Metanephros (tissue), 2 donors: ENCODE measurements around the gene C15orf62. TPM values are rescaled to one million over a fixed set of nuclear protein-coding genes. Genes with fewer than 3 reads are reported as not detected.

Source experiments
- small RNA-seq: library from RNA; depleted of rRNA; stranded (forward); fragments of <200 nt; gene quantifications from one replicate; pipeline ENCODE3, GENCODE V24; 2014; ENCODE audit warnings: low replicate concordance
- total RNA-seq: library from RNA; depleted of rRNA; stranded (reverse); fragments of >200 nt; gene quantifications from one replicate; pipeline ENCODE4 v1.2.3, GENCODE V29; 2014

Gene C15orf62
- 0.12 TPM for total RNA-seq

GRCh38 chr15:40769274-40770146, at the start of gene C15orf62:
Gene C15orf62 (plus strand): TSS chr15:40769980. CDS start chr15:40770496, 516 bp downstream.

GRCh38 chr15:40754883-40755811, 14.6 kb upstream of the C15orf62 start, which contains the start of gene RMDN3:
Gene RMDN3 (minus strand): TSS chr15:40755254. CDS start chr15:40754783, 471 bp downstream.

GRCh38 chr15:40763801-40764628, 5.8 kb upstream of the C15orf62 start, which contains the start of gene GCHFR:
Gene GCHFR (plus strand): TSS chr15:40764068. CDS start chr15:40764181, 113 bp downstream.

GRCh38 chr15:40807028-40807887, 37.5 kb downstream of the C15orf62 start, which contains the start of the genes DNAJC17 and ZFYVE19:
Gene DNAJC17 (minus strand): TSS chr15:40807473. CDS start chr15:40807446, 27 bp downstream.
Gene ZFYVE19 (plus strand): TSS chr15:40807089. CDS start chr15:40807590, 501 bp downstream.

Small RNA genes lying within 50 kb of the gene (small RNA-seq; reads per million reads assigned to genes)
- gene SUMO2P15: not detected

Other genes starting within 250 kb of the C15orf62 start
- gene CCDC32, start 204.9 kb upstream of the C15orf62 start, total RNA-seq: 30.2 TPM
- 12.2 TPM for gene RPUSD2, start 200.7 kb upstream of the C15orf62 start, total RNA-seq
- 13.7 TPM for gene KNL1, start 175.7 kb upstream of the C15orf62 start, total RNA-seq
- 2.7 TPM for gene RAD51, start 74.8 kb upstream of the C15orf62 start, total RNA-seq
- 26.0 TPM for gene RMDN3, start 14.7 kb upstream of the C15orf62 start, total RNA-seq
- gene GCHFR, start 5.9 kb upstream of the C15orf62 start, total RNA-seq: 26.7 TPM
- gene ZFYVE19, start 37.1 kb downstream of the C15orf62 start, total RNA-seq: 26.6 TPM
- 18.1 TPM for gene DNAJC17, start 37.5 kb downstream of the C15orf62 start, total RNA-seq
- gene PPP1R14D, start 58.7 kb downstream of the C15orf62 start, total RNA-seq: not detected
- gene SPINT1, start 74.1 kb downstream of the C15orf62 start, total RNA-seq: 105 TPM
- 3.3 TPM for gene RHOV, start 104.3 kb downstream of the C15orf62 start, total RNA-seq
- 23.5 TPM for gene VPS18, start 124.5 kb downstream of the C15orf62 start, total RNA-seq
- gene DLL4, start 159.4 kb downstream of the C15orf62 start, total RNA-seq: 28.3 TPM
- gene CHAC1, start 183.5 kb downstream of the C15orf62 start, total RNA-seq: 1.6 TPM